ACHN (cell line): Measurements from ENCODE around the gene ZNF195.
"Not testable (repeated sequence)": the region's sequence is repeated elsewhere in the genome, so short reads cannot be mapped to it uniquely, and the experiment has no call there.

Source experiments
- DNase-seq: peaks from one replicate; pipeline ENCODE4 v3.0.0-alpha.2; 2015
- in situ Hi-C: cut with HindIII; loops from 2 replicates; pipeline ENCODE4 v1.10.0; 2017; ENCODE audit warnings: low sequenced_read_pairs, low pct_ligation_motif_present, low pct_unique_long_range_greater_than_20kb

The ZNF195 gene

GRCh38 chr11:3359092-3359824 lies 19.7 kb downstream of the ZNF195 start:
- DNase-seq: no peak
- in situ Hi-C loops: no loop called here

GRCh38 chr11:3357994-3358676 lies 20.8 kb downstream of the ZNF195 start:
- in situ Hi-C loops: no loop called here
- no peak for DNase-seq

GRCh38 chr11:3357302-3357701 lies 21.6 kb downstream of the ZNF195 start:
- in situ Hi-C loops: no loop called here

GRCh38 chr11:3356858-3357257 lies 22.1 kb downstream of the ZNF195 start:
- in situ Hi-C loops: no loop called here
- DNase-seq: no peak

More at GRCh38 chr11:3357302-3357701, 21.6 kb downstream of the ZNF195 start:
- no peak for DNase-seq

GRCh38 chr11:3353066-3353465 lies 25.9 kb downstream of the ZNF195 start:
- in situ Hi-C loops: no loop called here
- no peak for DNase-seq

- DNase-seq: no peak
- in situ Hi-C loops: no loop called here
Observed at GRCh38 chr11:3347127-3347526, 31.8 kb downstream of the ZNF195 start.

GRCh38 chr11:3346587-3346986 lies 32.4 kb downstream of the ZNF195 start:
- in situ Hi-C loops: no loop called here
- DNase-seq: no peak

- in situ Hi-C loops: no loop called here
- DNase-seq: no peak
Observed at GRCh38 chr11:3345736-3346135, 33.2 kb downstream of the ZNF195 start.

GRCh38 chr11:3344327-3345174 lies 34.4 kb downstream of the ZNF195 start:
- DNase-seq: no peak
- in situ Hi-C loops: no loop called here

GRCh38 chr11:3342709-3343108 lies 36.2 kb downstream of the ZNF195 start:
- DNase-seq: no peak
- in situ Hi-C loops: no loop called here

- peak; percentile 30 for DNase-seq
- in situ Hi-C loops: no loop called here
Observed at GRCh38 chr11:3341298-3341697, 37.6 kb downstream of the ZNF195 start.

- DNase-seq: peak; percentile 20
- in situ Hi-C loops: no loop called here
Observed at GRCh38 chr11:3340025-3340424, 38.9 kb downstream of the ZNF195 start.

GRCh38 chr11:3339340-3339624 lies 39.7 kb downstream of the ZNF195 start:
- in situ Hi-C loops: no loop called here
- DNase-seq: no peak

GRCh38 chr11:3338569-3339339 lies 40.2 kb downstream of the ZNF195 start:
- DNase-seq: no peak
- in situ Hi-C loops: no loop called here

GRCh38 chr11:3336420-3336819 lies 42.5 kb downstream of the ZNF195 start:
- DNase-seq, in situ Hi-C loops: not testable (repeated sequence)

GRCh38 chr11:3333157-3333556 lies 45.8 kb downstream of the ZNF195 start:
- in situ Hi-C loops, DNase-seq: not testable (repeated sequence)

GRCh38 chr11:3331078-3331477 lies 47.9 kb downstream of the ZNF195 start:
- in situ Hi-C loops, DNase-seq: not testable (repeated sequence)

- in situ Hi-C loops: not testable (repeated sequence)
Observed at GRCh38 chr11:3330064-3330463, 48.9 kb downstream of the ZNF195 start.

GRCh38 chr11:3328503-3328902 lies 50.4 kb downstream of the ZNF195 start:
- in situ Hi-C loops: not testable (repeated sequence)

More at GRCh38 chr11:3330064-3330463, 48.9 kb downstream of the ZNF195 start:
- not testable (repeated sequence) for DNase-seq

More at GRCh38 chr11:3328503-3328902, 50.4 kb downstream of the ZNF195 start:
- DNase-seq: not testable (repeated sequence)
